Neutrophil (primary cell): ENCODE data around the gene STIL.
A peak's percentile ranks its signal among the peaks of the same experiment; 100 is the strongest.
"Not testable (repeated sequence)": the region's sequence is repeated elsewhere in the genome, so short reads cannot be mapped to it uniquely, and the experiment has no call there.

ENCODE experiments used
- H3K27ac ChIP-seq: fragments of 200-600 bp; sonication (generic); 2 replicates; pipeline ENCODE4 v1.5.1; 2016; ENCODE audit warnings: mild to moderate bottlenecking, moderate library complexity
- H3K27me3 ChIP-seq: fragments of 200-600 bp; sonication (generic); 2 replicates; pipeline ENCODE4 v1.6.0; 2016; ENCODE audit warnings: mild to moderate bottlenecking
- H3K36me3 ChIP-seq: fragments of 200-600 bp; sonication (generic); 2 replicates; pipeline ENCODE4 v1.5.1; 2017
- H3K4me1 ChIP-seq, 2 experiments: fragments of 200-600 bp in 1 of 2; sonication (generic) in 1 of 2; 1 replicate in 1 of 2; 2 replicates in 1 of 2; pipeline versions ENCODE4 v1.5.1 to v1.6.1; 2013 to 2016; ENCODE audit warnings: low read depth in 1 of 2, low read length in 1 of 2, mild to moderate bottlenecking in 1 of 2, moderate library complexity in 1 of 2; ENCODE audit not compliant: control insufficient read depth in 1 of 2, insufficient read depth in 1 of 2
- H3K4me3 ChIP-seq, 2 experiments: fragments of 200-600 bp in 1 of 2; sonication (generic) in 1 of 2; 1 replicate in 1 of 2; 2 replicates in 1 of 2; pipeline ENCODE4 v1.5.1; 2013 to 2016; ENCODE audit warnings: low read depth in 1 of 2, low read length in 1 of 2, mild to moderate bottlenecking in 1 of 2, moderate library complexity in 1 of 2
- H3K9me3 ChIP-seq: fragments of 200-600 bp; sonication (generic); 2 replicates; pipeline ENCODE4 v1.5.1; 2016
- CTCF ChIP-seq: fragments of 200-600 bp; sonication (generic); IDR thresholded peaks from 2 replicates; pipeline ENCODE4 v1.5.1; 2016; ENCODE audit warnings: antibody characterized with exemption

Gene STIL

DNA sequence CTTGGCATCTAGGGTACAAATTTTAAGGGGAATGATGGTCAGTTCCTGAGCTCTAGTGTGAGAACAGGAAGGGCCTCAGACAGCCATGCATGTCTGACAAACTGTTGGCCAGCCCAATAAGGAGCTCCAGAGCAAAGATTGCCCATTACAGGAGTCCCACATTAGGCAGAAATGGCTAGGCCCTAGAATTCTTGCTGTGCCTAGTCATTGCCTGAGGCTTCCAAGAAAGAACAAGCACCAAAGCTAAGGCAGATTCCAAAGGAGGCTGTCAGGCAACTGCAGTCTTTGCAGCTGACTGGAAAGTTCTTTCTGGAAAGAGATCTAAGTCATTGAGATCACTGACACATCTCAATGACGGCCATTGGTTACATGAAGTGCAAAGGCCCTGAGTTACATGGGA is 3.9 kb upstream of the STIL start:
- H3K27me3 ChIP-seq = no peaks in the 10 kb centered on the region
- H3K27ac ChIP-seq = no peak overlapping the region
- TF ChIP-seq CTCF = no peak
- H3K4me1 ChIP-seq = peaks cover 8 to 14% of the 10 kb centered on the region in 2 experiments
- H3K4me3 ChIP-seq = no peak overlapping the region
- no peaks in the 10 kb centered on the region for H3K36me3 ChIP-seq
- H3K9me3 ChIP-seq = no peaks in the 10 kb centered on the region

DNA sequence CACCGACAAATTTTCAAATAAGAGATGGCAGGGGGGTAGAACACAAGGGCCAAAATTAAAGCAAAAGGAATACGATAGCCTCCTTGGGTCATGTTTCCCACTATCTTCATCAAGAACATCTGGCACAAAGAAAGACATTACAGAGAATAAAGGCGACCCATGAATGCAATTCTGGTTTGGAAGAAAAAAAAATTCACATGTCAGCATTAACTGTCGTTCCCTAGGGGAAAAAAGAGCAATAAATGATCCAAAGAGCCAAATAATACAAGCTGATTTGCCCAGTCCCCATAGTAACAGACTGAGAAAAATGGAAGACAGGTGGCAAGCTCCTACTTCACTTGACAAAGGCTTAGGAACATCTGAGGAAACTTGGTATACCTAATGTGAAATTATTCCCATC is 4.5 kb downstream of the STIL start:
- H3K27ac ChIP-seq = no peak overlapping the region
- H3K36me3 ChIP-seq = peaks cover 6% of the 10 kb centered on the region
- no peaks in the 10 kb centered on the region for H3K9me3 ChIP-seq
- H3K4me1 ChIP-seq = peaks cover 8 to 12% of the 10 kb centered on the region in 2 experiments
- H3K27me3 ChIP-seq = no peaks in the 10 kb centered on the region
- TF ChIP-seq CTCF = no peak
- no peak overlapping the region for H3K4me3 ChIP-seq

GRCh38 chr1:47302472-47302871 is 11.5 kb downstream of the STIL start:
- H3K4me3 ChIP-seq = no peak overlapping the region
- H3K4me1 ChIP-seq = no peaks in the 10 kb centered on the region
- no peaks in the 10 kb centered on the region for H3K9me3 ChIP-seq
- no peak for TF ChIP-seq CTCF
- H3K27me3 ChIP-seq = no peaks in the 10 kb centered on the region
- peaks cover 29% of the 10 kb centered on the region for H3K36me3 ChIP-seq
- no peak overlapping the region for H3K27ac ChIP-seq

GRCh38 chr1:47298025-47298699 is 15.8 kb downstream of the STIL start:
- no peaks in the 10 kb centered on the region for H3K4me1 ChIP-seq
- H3K27ac ChIP-seq = no peak overlapping the region
- H3K4me3 ChIP-seq = no peak overlapping the region
- H3K36me3 ChIP-seq = peaks cover 30% of the 10 kb centered on the region
- H3K9me3 ChIP-seq = no peaks in the 10 kb centered on the region
- no peak for TF ChIP-seq CTCF
- no peaks in the 10 kb centered on the region for H3K27me3 ChIP-seq

GRCh38 chr1:47295579-47295978 is 18.4 kb downstream of the STIL start:
- no peak overlapping the region for H3K4me3 ChIP-seq
- TF ChIP-seq CTCF = no peak
- no peaks in the 10 kb centered on the region for H3K4me1 ChIP-seq
- H3K27ac ChIP-seq = no peak overlapping the region
- peaks cover 30% of the 10 kb centered on the region for H3K36me3 ChIP-seq
- H3K27me3 ChIP-seq = no peaks in the 10 kb centered on the region
- H3K9me3 ChIP-seq = no peaks in the 10 kb centered on the region

GRCh38 chr1:47294863-47295262 is 19.1 kb downstream of the STIL start:
- H3K4me3 ChIP-seq, H3K27me3 ChIP-seq, H3K4me1 ChIP-seq, H3K27ac ChIP-seq, H3K9me3 ChIP-seq: not testable (repeated sequence)
- peaks cover 27% of the 10 kb centered on the region for H3K36me3 ChIP-seq

DNA sequence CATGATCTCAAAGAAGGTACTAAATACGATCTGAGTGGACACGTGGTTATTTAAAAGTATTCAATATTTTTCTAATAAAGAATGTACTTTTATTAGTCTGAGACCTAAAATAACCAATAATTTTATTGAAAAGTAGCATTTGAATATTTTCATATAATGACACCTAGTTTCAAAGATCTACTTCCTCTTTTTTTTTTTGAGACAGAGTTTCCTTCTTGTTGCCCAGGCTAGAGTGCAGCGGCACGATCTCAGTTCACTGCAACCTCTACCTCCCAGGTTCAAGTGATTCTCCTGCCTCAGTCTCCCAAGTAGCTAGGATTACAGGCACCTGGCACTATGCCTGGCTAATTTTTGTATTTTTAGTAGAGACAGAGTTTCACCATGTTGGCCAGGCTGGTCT is 25.8 kb downstream of the STIL start:
- H3K27ac ChIP-seq = peak overlapping the region; percentile 13
- peaks cover 32% of the 10 kb centered on the region for H3K36me3 ChIP-seq
- not testable (repeated sequence) for H3K4me1 ChIP-seq, H3K27me3 ChIP-seq, H3K9me3 ChIP-seq
- H3K4me3 ChIP-seq = peak overlapping the region; percentile 15 to 31
